HG02870 (cell line): ENCODE measurements around the gene SLA2.
"Not testable (repeated sequence)": the region's sequence is repeated elsewhere in the genome, so short reads cannot be mapped to it uniquely, and the experiment has no call there.

Source experiments
- ATAC-seq: cut with Tn5 transposase; IDR thresholded peaks from one replicate; pipeline ENCODE4 v1.9.1; 2021; ENCODE audit warnings: mild to moderate bottlenecking, moderate library complexity; ENCODE audit not compliant: unreplicated experiment

Gene SLA2

GRCh38 chr20:36646678-36647077 lies 682 bp upstream of the SLA2 start:
- no peak for ATAC-seq

- ATAC-seq = no peak
These were observed 643 bp downstream of the SLA2 start for GRCh38 chr20:36645353-36645752.

- no peak for ATAC-seq
These were observed 1.3 kb downstream of the SLA2 start for GRCh38 chr20:36644706-36645095.

- no peak for ATAC-seq
These were observed 1.8 kb downstream of the SLA2 start for GRCh38 chr20:36644032-36644705.

GRCh38 chr20:36642136-36642535 lies 3.9 kb downstream of the SLA2 start:
- ATAC-seq = no peak

- ATAC-seq = no peak
These were observed 4.5 kb downstream of the SLA2 start for GRCh38 chr20:36641506-36641843.

GRCh38 chr20:36638876-36639400 lies 7.1 kb downstream of the SLA2 start:
- not testable (repeated sequence) for ATAC-seq

GRCh38 chr20:36634342-36634741 lies 11.7 kb downstream of the SLA2 start:
- ATAC-seq = no peak

- ATAC-seq = no peak
These were observed 12.7 kb downstream of the SLA2 start for GRCh38 chr20:36633285-36633772.

- ATAC-seq = no peak
These were observed 13.3 kb downstream of the SLA2 start for GRCh38 chr20:36632487-36633284.

- no peak for ATAC-seq
These were observed 13.9 kb downstream of the SLA2 start for GRCh38 chr20:36632147-36632486.

GRCh38 chr20:36631646-36632045 lies 14.3 kb downstream of the SLA2 start:
- no peak for ATAC-seq

GRCh38 chr20:36629719-36630681 lies 16.0 kb downstream of the SLA2 start:
- ATAC-seq = peak; percentile 78

- no peak for ATAC-seq
These were observed 17.9 kb downstream of the SLA2 start for GRCh38 chr20:36628076-36628475.

- ATAC-seq = no peak
These were observed 21.1 kb downstream of the SLA2 start for GRCh38 chr20:36624944-36625324.

- no peak for ATAC-seq
These were observed 21.7 kb downstream of the SLA2 start for GRCh38 chr20:36624068-36624943.

- ATAC-seq = no peak
These were observed 22.6 kb downstream of the SLA2 start for GRCh38 chr20:36623444-36623843.

- ATAC-seq = no peak
These were observed 25.1 kb downstream of the SLA2 start for GRCh38 chr20:36620917-36621316.

- ATAC-seq = no peak
These were observed 31.0 kb downstream of the SLA2 start for GRCh38 chr20:36614781-36615557.
